PC-3 (cell line): Measurements from ENCODE around the gene CIAO2B. TPM values are rescaled to one million over a fixed set of nuclear protein-coding genes. Genes with fewer than 3 reads are reported as not detected.

Source experiments
- ATAC-seq: fragments of 200-7000 bp; cut with Tn5 transposase; 2 replicates; pipeline ENCODE4 v1.9.1; 2020; ENCODE audit warnings: mild to moderate bottlenecking, moderate library complexity
- BruUV-seq: library from RNA; stranded (reverse); fragments of 400-500 nt; replicated peaks from 2 replicates; lab custom pipeline; 2021; lab: Mats Ljungman, UMichigan
- CTCF ChIA-PET: fragments of 300-600 bp; sonication (Branson Sonifier 250); formaldehyde crosslinking; loops from one replicate; lab custom pipeline; 2022; ENCODE audit warnings: antibody characterized with exemption; lab: Charles Lee
- POLR2A ChIA-PET: fragments of 300-600 bp; sonication (Branson Sonifier 250); formaldehyde crosslinking; loops from one replicate; lab custom pipeline; 2022; ENCODE audit warnings: antibody characterized with exemption; ENCODE audit not compliant: unreplicated experiment; lab: Charles Lee
- DNase-seq: peaks from one replicate; pipeline ENCODE4 v3.0.0-alpha.2; 2015
- H2AFZ ChIP-seq: fragments of 300-600 bp; sonication (generic); 2 replicates; pipeline ENCODE4 v1.6.0; 2016; ENCODE audit warnings: antibody characterized with exemption, low read length
- H3F3A ChIP-seq: fragments of 300-600 bp; sonication (generic); one replicate; pipeline ENCODE4 v1.6.0; 2017; ENCODE audit warnings: antibody characterized with exemption, low read length, control low read depth, mild to moderate bottlenecking; ENCODE audit not compliant: unreplicated experiment
- H3K27ac ChIP-seq: fragments of 300-600 bp; sonication (generic); 2 replicates; pipeline ENCODE4 v1.5.1; 2016; ENCODE audit warnings: mild to moderate bottlenecking, low read length
- H3K27me3 ChIP-seq: fragments of 300-600 bp; sonication (generic); 2 replicates; pipeline ENCODE4 v1.6.1; 2016; ENCODE audit warnings: low read length, mixed read lengths
- H3K36me3 ChIP-seq: fragments of 300-600 bp; sonication (generic); 2 replicates; pipeline ENCODE4 v1.6.1; 2016; ENCODE audit warnings: low read depth, mixed run types, low read length, mixed read lengths
- H3K4me1 ChIP-seq: fragments of 300-600 bp; sonication (generic); 2 replicates; pipeline ENCODE4 v1.5.1; 2016; ENCODE audit warnings: low read length; ENCODE audit not compliant: insufficient read depth
- H3K4me2 ChIP-seq: fragments of 300-600 bp; sonication (generic); 2 replicates; pipeline ENCODE4 v1.6.0; 2016; ENCODE audit warnings: low read length
- H3K4me3 ChIP-seq: fragments of 300-600 bp; sonication (generic); 2 replicates; pipeline ENCODE4 v1.5.1; 2016; ENCODE audit warnings: mild to moderate bottlenecking, low read length, mixed read lengths
- H3K79me2 ChIP-seq: fragments of 300-600 bp; sonication (generic); 2 replicates; pipeline ENCODE4 v1.6.1; 2017; ENCODE audit warnings: low read length, mixed read lengths
- H3K9ac ChIP-seq: fragments of 300-600 bp; sonication (generic); 2 replicates; pipeline ENCODE4 v1.6.0; 2016; ENCODE audit warnings: mild to moderate bottlenecking, low read length
- H3K9me2 ChIP-seq: fragments of 300-600 bp; sonication (generic); replicated peaks from 2 replicates; pipeline ENCODE4 v1.6.1; 2016; ENCODE audit warnings: mixed run types, low read length, mixed read lengths
- H3K9me3 ChIP-seq: fragments of 300-600 bp; sonication (generic); 2 replicates; pipeline ENCODE4 v1.6.1; 2016; ENCODE audit warnings: low read length, mixed read lengths
- H4K20me1 ChIP-seq: fragments of 300-600 bp; sonication (generic); 2 replicates; pipeline ENCODE4 v1.6.1; 2016; ENCODE audit warnings: low read length, mixed read lengths
- CTCF ChIP-seq: fragments of 300-600 bp; sonication (generic); conservative IDR thresholded peaks from 2 replicates; pipeline ENCODE4 v1.5.1; 2017; ENCODE audit warnings: antibody characterized with exemption, low read depth, mild to moderate bottlenecking, low read length
- EZH2 ChIP-seq: fragments of 300-600 bp; sonication (generic); IDR thresholded peaks from one replicate; pipeline ENCODE4 v1.6.1; 2017; ENCODE audit warnings: antibody characterized with exemption, mild to moderate bottlenecking, low read length; ENCODE audit not compliant: unreplicated experiment
- EZH2phosphoT487 ChIP-seq: fragments of 300-600 bp; sonication (generic); IDR thresholded peaks from 2 replicates; pipeline ENCODE4 v1.6.1; 2018; ENCODE audit warnings: mild to moderate bottlenecking, antibody characterized with exemption, low read length, borderline replicate concordance
- intact Hi-C: fragments of 100-400 bp; cut with micrococcal nuclease; formaldehyde crosslinking; loops from 2 replicates; pipeline ENCODE4 v1.9.0; 2023
- total RNA-seq: library from RNA; depleted of rRNA; stranded (reverse); fragments of >200 nt; gene quantifications from 2 replicates; pipeline ENCODE4 v1.2.3, GENCODE V29; 2014

CIAO2B gene
- total RNA-seq, 1 experiment from 2014 or later = 172 TPM

GRCh38 chr16:66952430-66953110 lies 18.4 kb upstream of the CIAO2B start:
- no peak for DNase-seq
- Histone ChIP-seq H3K4me2 (no peak overlapping the region), H3K9ac (no peak overlapping the region), H2AFZ (no peak overlapping the region), H4K20me1 (no peaks in the 10 kb centered on the region), H3K9me3 (no peaks in the 10 kb centered on the region), H3K4me1 (peaks cover under 1% of the 10 kb centered on the region; the same call in 1 of the 2 replicates), H3K27ac (no peak overlapping the region), H3K79me2 (no peaks in the 10 kb centered on the region), H3F3A (no peaks in the 10 kb centered on the region), H3K36me3 (no peaks in the 10 kb centered on the region), H3K27me3 (no peaks in the 10 kb centered on the region), H3K4me3 (no peak overlapping the region), H3K9me2 (no peaks in the 10 kb centered on the region)
- CTCF ChIA-PET = interaction anchor here (0.6 kb wide), 1 partner anchor 528 kb away, joined by 4 read pairs; no protein-coding TSS in a partner anchor
- intact Hi-C loops = loop anchor here (5.0 kb wide), 1 partner anchor 205 kb away; the partner anchor contains the start of genes FBXL8 and TRADD
- POLR2A ChIA-PET = no interaction called here
- TF ChIP-seq EZH2 (no peak), CTCF (no peak), EZH2phosphoT487 (no peak)
- BruUV-seq = no TSS peak
- no peak for ATAC-seq

GRCh38 chr16:66950971-66951790 lies 17.0 kb upstream of the CIAO2B start:
- Histone ChIP-seq H3K27me3 (no peaks in the 10 kb centered on the region), H3K79me2 (no peaks in the 10 kb centered on the region), H3K9me2 (no peaks in the 10 kb centered on the region), H3K4me3 (no peak overlapping the region), H3K27ac (no peak overlapping the region), H3K9me3 (no peaks in the 10 kb centered on the region), H3K9ac (no peak overlapping the region), H4K20me1 (no peaks in the 10 kb centered on the region), H3K4me2 (no peak overlapping the region), H3K36me3 (no peaks in the 10 kb centered on the region), H3K4me1 (peaks cover 4% of the 10 kb centered on the region; the same call in 1 of the 2 replicates), H2AFZ (no peak overlapping the region), H3F3A (no peaks in the 10 kb centered on the region)
- TF ChIP-seq CTCF = no peak
- no TSS peak for BruUV-seq
- intact Hi-C loops = loop anchor here (5.0 kb wide), 1 partner anchor 206 kb away; the partner anchor contains the start of genes FBXL8 and TRADD
- ChIA-PET CTCF (interaction anchor here (0.7 kb wide), 1 partner anchor 10 kb away, joined by 3 read pairs; the partner anchor contains the start of gene CES3), POLR2A (no interaction called here)
- ATAC-seq (no peak), DNase-seq (no peak)
